Gastrocnemius medialis (tissue), 4 donors: ENCODE results near the gene DLEC1.

Source experiments
- CTCF ChIP-seq, 5 experiments: fragments of 450-650 bp in 3 of 5; fragments of 200-600 bp in 2 of 5; sonication (generic) in 2 of 5; IDR thresholded peaks in 4 of 5; conservative IDR thresholded peaks in 1 of 5; 1 replicate in 4 of 5; 2 replicates in 1 of 5; pipeline ENCODE4 v1.5.1; 2016 to 2019; ENCODE audit warnings: antibody characterized with exemption in 5 of 5, mild to moderate bottlenecking in 3 of 5, moderate library complexity in 3 of 5
- POLR2A ChIP-seq, 2 donors: fragments of 450-650 bp; IDR thresholded peaks; one replicate each; pipeline ENCODE4 v1.6.1; 2017; ENCODE audit warnings: antibody characterized with exemption in 2 of 2, mild to moderate bottlenecking in 2 of 2, moderate library complexity in 2 of 2

GRCh38 chr3:38124324-38125122 lies 85.5 kb downstream of the DLEC1 start:
- TF ChIP-seq POLR2A (IDR thresholded peaks at IDR 0.05) (no peak), CTCF (IDR thresholded peaks at IDR 0.05 in 4 of 5, conservative IDR thresholded peaks at IDR 0.05 in 1 of 5) (no peak)
